ENCODE results near the gene PSMB7.

The PSMB7 gene

DNA sequence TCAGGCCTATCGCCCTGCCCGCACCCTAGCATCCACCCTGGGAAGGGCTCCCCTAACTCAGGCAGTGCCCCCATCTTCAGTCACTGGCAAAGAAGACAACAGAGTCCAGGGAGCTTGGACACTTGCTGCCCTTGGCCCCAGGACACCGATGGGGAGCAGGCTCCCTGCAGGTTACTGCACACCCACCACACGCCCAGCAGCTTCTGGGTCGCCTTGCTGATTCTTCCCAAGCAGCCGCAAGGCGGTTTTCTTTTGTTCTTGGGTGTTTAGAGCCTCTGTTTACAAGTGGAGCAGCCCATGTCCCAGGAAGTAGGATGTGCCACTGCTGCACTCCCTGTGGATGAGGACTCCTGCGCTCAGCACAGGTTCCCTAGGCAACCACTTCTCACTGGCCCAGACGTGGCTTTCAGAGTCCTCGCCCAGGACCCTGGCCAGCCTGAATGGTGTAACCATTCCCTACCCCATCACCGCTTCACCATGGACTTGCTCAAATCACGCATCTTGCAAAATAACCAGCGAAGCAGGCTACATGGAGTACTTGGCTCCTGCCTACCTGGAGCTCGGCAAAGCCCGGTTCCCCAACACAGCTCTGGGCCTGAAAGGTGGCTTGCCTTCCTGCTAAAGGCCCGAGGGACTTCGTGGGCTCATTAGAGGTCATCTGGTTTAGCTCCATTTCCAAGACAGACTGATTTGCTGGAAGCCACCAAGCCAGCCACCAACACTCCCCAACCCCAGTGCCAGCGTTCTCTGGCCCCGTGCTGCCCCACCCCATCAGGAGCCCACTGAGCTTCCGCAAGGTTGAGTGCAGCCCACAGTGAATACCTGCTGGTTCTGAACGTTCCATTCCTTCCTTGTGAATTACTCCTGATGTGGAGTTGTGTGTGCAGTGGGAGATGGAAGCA is 60.0 kb downstream of the PSMB7 start:
- DNase-seq, result no peak

DNA sequence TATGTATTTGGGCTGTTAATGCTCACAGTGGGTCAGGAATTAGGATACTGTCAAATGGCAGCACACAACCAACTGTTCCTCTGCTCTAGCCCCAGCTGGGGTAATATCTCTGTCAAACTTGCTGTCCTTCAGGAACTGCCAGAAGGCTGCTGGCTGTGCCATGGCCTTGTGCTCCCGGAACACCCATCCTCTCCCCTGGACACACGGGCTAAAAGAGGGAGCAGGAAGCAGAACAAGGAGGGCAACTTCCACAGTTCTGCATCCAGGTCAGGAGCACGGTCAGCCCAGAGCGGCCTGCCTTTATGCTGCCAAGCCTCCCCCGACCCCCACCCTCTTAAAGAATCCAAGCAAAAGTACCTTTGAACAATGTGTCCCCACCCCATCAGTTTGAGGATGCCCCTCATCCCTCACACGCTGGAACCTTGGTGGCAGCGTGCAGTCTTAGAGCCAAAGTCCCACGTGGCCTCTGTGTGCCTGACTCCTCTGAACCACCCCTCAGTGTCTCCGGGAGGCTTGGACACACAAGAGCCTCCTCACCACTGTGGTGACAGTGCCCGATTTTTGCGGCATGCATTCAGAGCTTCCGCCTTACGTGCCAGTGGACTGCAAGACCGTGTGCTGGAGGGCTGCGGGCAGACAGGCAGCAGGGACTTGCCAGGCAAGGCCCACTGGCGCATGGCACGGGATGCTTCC is 60.8 kb downstream of the PSMB7 start:
- no peak for DNase-seq

DNA sequence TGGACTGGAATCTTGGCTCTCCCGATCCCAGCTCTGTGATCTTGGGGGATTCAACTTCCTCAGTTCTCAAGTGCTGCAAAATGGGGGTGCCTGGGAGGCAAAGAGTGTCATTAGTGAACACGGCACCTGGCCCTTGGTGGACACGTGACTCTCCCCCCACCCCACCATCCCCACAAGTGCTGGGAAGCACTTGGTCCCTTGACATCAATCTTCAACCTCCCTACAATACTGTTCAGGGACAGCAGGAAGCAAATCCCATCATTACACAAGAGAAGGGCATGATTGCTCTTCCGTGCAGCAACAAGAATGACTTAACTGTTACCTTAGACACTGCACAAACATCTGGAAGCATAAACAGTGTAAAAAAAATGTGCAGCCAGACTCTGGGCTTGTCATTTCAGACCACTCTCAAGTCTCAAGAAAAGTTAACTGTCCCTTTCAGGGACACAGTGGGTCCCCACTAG is 61.4 kb downstream of the PSMB7 start:
- no peak for DNase-seq

DNA sequence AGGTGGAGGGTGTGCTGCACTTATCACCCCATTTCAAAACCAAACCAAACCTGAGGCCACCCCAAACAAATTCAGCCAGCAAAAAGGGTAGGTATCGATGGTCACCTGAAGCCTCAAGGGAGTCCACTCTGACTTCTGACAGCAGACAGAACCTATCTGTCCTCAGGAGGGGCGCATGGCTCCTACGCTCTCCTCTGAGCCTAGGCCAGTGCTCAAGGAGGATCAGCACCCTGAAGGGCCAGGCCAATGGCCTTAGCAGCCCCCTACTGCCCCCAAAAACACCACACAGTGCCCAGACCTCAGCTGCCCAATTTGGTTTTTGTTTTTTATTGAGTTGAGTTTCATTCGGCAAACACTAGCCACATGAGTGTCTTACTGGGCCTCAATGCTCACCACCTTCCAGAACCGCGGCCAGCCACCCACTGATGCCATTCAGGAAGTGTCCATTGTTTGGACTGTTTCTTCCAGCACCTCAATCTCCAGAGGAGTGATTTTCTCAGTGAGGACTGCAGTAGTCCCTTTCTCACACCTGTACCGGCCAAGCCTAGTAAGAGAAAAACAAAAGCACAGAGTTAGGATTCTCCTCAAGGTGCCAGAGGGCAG is 62.0 kb downstream of the PSMB7 start:
- no peak for DNase-seq

DNA sequence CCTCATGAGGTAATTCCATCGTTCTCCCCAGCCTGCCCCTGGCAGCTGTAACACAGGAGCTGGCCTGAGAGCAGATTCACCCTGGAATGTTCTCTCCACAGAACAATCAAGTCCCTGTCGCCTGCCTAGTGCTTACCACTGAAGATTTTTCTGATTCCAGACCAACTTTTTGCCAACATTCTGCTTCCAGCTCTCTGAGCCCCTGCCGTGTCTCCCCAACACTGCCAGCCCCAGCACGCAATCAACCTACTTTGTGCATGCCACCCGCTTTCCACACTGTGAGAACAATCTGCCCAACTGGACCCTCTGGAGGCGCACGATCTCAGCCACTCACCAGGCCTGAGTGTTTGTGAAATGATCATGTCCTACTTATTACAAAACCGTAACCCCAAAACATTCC is 62.6 kb downstream of the PSMB7 start:
- DNase-seq, result no peak

DNA sequence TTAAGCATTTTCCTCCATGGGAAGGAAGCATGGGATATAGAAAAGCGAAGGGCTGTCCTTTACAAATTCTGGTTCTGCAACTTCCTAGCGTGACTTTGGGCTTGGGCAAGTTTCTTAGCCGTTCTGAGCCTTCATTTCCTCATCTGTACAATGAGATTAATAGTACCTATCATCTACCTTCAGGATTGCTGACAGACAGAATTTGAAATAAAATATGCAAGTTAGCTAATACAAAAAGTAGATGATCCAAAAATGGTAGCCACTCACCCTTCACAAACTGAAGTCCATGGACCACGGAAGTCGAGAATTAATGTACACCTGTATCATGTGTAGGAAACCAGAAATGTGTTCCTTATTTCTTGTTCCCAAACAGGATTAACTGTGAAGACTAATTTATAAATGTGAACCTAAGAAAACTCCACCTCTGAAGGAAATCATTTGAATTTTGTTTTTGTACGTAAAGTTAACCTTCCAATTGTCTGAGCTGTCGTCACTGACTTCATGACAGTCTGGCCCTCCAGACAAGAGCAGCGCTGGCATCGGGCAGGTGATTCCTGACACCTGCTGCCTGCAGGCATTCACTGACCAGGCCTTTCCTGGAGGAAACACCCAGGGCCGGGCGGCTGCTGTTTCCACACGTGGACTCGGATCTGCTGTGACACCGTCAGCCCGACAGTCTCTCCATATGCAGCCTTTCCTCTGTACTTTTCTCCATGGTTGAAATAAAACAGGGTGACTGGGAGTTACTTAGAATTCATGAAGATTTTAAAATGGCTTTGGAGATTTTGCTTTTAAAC is 63.4 kb downstream of the PSMB7 start:
- DNase-seq, result no peak

DNA sequence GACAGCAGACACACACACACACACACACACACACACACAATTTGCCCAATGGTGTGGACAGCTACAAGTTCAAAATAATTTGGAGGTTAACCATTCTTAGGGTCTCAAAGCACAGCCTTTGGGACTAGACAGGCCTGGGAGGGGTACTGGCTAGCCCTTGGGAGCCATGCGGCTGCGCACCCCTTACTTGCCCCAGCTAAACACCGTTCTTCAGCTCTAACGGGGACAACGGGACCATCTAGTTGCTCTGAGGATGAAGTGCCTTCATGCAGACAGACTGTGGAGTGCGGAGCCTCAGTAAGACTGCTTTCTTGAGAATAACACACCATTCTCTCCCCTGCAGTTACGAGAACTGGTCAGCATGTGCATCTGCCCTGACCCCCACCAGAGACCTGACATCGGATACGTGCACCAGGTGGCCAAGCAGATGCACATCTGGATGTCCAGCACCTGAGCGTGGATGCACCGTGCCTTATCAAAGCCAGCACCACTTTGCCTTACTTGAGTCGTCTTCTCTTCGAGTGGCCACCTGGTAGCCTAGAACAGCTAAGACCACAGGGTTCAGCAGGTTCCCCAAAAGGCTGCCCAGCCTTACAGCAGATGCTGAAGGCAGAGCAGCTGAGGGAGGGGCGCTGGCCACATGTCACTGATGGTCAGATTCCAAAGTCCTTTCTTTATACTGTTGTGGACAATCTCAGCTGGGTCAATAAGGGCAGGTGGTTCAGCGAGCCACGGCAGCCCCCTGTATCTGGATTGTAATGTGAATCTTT is 64.6 kb downstream of the PSMB7 start:
- no peak for DNase-seq

DNA sequence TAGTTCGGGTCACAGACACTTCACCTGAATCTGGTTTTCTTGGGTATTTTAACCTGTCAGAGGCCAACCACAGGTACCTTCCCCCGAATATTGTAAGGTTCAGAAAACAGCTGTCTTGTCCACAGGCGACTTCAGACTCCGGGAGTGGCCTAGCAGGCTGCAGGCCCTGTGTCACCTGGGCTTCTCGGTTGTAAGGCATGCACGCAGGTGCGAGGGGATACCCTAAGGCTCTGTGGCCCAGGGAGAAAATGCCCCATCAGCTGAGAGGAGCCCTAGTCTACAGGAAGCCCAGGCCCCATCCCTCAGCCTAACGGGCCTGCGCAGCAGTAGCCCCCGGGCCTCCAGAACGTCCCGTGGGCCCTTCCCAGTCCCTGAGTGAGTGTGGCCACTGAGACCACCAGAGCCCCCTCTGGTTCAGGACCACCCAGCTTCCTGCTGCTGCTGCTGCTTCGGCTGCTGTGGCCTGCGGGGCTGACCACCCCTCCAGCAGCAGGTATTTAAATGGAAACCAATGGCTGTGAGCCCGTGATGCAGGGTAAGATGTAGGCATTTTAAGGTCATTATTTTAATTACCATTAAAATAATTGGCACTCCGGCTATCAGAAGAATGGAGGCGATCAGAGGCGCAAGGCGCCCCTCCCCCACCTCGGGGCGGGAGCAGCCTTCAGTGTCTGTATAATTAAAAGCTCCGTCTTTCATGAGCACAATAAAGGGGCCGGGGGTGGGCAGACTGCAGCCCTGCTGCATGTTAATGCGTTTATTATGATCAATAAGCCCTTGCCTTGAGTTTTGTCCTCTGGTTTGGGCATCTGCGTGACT is 65.4 kb downstream of the PSMB7 start:
- no peak for DNase-seq

DNA sequence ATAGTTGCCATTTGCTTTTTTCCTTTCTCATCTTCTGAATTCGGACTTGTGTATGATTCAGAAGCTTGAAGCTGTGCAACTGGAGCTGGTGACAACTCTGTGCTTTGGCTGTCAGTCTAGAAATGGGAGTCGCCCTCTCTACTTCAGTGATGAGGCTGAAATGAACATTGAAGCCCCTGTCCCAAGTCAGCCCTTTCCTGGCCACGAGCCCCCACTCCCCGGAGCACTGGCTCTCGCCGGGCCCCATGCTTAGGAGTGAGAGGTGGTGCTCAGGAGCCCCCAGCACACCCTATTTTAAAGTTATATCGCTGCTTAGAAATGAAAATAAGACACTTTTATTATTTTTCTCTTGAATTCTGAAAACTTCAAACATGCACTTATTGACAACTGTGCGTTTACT is 66.0 kb downstream of the PSMB7 start:
- DNase-seq, result no peak

DNA sequence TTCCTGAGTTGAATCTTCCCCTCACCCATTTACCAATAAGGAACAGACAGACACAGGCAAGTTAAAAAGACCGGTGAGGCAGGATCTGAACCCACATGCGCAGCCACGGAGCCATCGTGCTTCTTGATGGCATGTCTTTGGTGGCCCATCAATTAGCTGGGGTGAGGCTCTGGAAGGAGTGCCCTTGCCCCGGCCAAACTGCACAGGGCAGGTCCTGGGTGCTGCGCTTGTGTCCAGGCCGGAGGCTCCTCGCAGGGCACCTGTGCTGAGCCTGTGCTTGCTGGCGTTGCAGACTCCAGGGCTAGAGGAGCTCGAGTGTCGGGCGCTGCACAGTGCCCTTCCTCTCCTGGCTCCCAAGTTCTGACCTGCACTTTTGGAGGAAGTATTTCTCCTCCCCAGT is 66.4 kb downstream of the PSMB7 start:
- no peak for DNase-seq

DNA sequence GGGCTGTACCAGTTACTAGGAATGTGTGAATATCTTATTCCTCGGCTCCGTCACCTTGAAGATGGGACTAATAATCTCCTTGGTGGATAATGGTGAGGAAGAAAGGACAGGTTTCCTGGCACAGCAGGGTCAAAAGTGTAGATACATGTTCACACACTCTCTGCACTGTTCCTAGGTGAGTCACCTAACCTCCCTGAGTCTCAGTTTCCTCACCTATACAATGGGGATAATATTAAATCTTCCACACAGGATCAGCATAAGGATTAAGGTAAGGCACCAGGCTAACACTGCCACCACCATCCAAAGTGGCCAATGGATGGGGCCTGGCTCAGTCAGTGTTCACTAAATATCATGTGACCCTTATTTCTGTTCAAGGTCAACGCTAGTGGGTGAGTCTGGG is 66.9 kb downstream of the PSMB7 start:
- DNase-seq, result no peak

DNA sequence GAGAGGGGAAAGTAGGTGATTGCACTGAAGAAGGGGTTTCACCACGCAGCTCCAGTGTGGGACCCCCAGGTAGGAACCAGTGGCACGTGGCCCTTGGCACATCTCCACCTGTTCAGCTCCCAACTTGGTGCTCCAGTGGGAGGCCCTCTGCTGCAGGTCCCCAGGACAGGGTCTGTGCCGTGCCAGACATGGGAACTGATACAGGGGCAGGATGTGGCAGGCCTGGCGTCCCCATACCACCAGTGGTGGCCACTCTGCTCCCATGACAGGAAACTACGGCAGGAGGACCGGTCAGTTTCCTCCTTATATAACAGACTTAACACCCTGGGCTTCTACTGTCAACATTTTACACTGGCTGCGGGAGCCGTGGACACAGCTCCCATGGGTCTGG is 67.3 kb downstream of the PSMB7 start:
- DNase-seq, result no peak

DNA sequence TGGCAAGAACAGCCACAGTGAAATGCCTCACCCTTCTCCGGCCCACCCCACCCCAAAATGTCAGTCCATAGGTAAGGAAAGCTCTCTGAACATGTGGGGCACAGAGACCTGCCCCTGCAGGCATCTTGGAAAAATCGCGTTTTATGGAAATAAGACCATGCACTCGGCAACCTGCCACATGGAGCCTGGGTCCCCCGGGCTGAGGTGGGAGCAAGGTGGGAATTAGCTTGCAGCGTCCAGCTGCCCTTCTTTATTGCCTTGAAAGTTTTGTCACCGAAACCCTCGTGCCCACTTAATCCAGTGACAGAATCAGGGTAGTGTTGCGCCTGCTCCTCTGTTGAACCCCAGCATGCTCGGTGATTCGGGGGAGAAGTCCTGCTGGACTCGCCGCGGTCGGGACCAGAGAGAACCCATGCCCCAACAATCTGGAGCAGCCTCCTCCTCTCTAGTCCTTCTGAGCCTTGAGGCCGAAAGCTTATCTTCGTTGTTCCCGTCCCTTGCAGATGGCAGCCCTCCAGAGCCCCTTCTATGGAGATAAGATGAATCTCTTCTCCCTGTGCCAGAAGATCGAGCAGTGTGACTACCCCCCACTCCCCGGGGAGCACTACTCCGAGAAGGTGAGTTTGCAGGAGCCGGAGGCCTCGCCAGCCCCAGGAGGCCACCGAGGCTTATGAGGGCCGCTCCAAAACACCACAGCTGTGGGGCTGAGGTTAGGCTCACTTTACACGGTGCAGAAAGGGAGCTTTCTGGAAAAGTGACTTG is 67.9 kb downstream of the PSMB7 start:
- DNase-seq, result no peak

DNA sequence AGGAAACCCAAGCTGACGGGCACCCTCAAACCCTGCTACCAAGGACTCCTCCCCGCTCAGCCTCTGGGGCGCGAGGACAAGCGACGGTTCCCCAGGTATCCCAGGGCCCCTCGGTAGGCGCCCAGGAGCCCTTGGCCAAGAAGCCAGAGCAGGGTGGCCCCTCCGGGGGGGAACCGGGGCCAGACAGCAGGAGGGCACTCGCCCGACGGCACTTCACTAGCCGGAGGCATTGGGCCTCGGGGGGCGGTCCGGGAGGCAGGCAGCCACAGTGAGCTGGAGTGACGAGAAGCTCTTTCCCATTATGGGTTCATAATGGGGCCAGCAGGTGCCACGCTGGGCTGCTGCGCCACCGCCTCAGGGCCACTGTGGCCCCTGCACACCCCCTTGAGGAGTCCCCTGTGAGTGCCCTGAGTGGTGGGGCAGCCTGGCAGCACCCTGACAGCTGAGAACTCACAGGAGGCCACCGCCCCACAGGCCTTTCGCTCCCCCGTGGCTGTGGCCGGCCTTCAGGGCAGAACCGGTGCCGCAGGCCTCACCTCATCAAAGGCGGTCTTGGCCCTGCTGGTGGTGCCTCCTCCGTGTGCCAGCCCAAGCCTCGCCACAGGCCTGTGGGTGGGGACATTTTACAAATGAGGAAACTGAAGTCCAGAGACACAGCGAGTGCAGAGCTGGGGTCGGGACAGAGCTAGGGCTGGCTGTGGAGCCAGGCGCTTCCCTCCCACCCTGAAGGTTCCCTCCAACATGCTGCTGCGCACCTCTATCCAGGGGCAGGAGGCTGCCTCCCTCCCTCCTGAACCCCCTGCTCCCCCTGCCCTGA is 68.7 kb downstream of the PSMB7 start:
- DNase-seq, result no peak

DNA sequence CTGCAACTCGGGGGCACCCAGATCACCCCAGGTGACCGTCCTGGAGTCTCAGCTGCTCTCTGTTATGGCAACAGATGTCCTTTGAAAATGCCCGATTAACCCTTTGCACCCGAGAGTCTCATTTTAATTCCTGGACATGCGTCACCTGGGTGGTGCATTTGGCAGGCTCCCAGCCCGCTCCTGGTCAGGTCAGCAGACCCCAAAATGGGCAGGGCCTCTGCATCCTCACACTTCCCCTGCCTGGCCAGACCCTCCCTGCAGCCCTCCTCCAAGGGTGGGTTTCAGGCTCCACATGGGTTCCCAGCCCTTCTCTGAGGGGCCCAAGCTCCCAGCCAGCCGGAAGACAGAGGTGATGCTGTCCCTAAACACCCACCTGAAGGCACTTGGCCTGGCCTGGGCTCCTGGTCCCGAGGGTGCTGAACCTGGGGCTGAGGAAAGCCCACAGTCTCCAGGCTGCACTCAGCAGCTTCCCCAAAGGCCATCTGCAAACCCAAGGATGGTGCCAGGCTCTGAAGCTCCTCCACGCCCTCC is 69.4 kb downstream of the PSMB7 start:
- no peak for DNase-seq

DNA sequence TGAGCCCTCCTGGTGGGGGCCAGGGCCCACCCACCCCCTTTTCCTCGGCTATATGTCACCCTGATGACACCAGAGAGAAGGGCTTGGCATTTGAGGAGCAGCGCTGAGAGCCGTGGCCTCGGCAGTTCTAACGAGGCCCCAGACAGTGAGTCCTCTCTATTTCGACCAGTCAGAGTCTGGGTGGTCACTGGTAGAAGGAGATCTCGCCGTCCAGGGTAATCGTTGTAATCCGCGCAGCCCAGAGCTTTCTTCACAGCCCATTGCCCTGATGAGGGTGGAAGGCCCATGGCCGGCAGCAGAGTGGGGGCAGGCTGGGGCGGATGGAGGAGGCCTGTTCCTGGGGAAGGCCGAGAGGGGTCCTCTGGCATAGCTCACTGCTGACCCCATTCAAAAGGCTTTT is 70.2 kb downstream of the PSMB7 start:
- DNase-seq, result no peak

DNA sequence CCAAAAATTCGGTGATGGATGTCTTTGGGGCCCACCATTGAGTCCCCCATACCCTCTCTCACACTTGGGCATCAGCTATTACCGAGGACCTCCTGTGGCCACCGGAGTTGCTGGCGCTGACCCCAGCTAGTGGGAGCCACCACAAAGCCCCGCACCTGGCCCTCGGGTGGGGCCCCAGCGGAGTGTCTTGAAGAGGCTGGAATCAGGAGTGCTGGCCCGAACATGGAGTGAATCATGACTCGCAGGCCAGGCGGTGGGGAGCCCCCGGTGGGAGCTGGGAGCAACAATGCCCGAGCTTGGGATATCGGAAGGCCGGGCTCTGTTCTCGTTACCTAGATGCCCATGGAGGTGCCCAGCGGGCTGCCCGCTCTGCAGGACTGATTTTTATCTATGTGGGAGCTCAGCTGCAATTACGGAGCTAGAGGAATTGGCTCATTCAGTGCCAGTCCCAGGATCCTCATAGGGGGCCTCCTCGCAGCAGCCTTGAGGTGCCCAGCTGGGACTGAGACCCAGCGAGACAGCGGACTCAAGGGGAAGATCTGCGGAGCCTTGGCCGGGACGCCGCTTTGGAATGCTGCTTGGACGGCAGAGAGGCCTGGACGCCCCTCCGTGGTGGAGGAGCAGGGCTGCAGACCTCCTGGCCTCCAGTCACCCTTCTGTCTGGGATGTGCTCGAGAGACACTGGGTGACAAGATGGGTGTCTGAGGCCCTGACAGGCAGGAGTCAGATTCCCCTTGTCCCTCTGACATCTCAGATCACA is 70.8 kb downstream of the PSMB7 start:
- DNase-seq, result no peak

DNA sequence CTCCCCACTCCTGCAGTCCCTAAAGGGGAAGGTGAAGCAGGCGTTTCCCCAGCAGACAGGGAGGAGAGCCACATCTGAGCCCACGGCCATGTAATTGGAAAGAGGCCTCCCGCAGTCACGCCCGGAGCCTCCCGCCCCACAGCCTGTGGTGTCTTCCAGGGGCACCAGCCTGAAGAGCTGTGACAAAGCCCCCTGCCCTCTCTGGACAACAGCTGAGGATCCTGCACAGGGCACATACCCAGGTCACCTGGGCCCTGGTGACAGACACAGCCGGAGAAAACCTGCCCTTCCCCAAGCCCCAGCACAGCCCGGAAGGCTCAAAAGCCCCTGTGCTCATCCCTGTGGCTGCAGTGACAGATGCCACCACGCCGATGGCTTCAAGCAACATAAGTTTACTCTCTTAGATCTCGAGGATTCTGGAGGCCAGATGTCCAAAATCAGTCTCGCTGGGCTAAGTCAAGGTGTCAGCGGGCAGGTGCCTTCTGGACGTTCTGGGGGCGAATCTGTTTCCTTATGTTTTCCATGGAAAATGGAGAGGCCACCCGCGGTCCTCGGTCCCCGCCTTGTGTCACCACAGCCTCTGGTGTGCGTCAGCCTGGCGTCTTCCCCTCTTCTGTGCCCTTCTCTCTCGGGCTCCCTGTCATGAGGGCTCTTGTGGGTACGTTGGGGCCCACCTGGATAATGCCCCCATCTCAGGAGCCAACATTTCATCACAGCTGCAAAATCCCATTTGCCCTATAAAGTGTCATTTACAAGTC is 71.5 kb downstream of the PSMB7 start:
- DNase-seq, result no peak

All from activated T-cell treated with anti-CD3 and anti-CD28 coated beads for 4 hours (primary cell).